OCI-LY1 (cell line): Measurements from ENCODE around the gene FARS2.

Experiments
- EZH2 ChIP-seq: fragments of 200-600 bp; sonication (generic), shearing (Covaris generic); IDR thresholded peaks from 2 replicates; pipeline ENCODE4 v1.8.0; 2017; ENCODE audit warnings: borderline replicate concordance, mixed run types, mild to moderate bottlenecking, antibody characterized with exemption, low read length, moderate library complexity, mixed read lengths
- TF ChIP-seq, protein P1 (sequence below): fragments of 200-600 bp; sonication (generic), shearing (Covaris generic); IDR thresholded peaks from 2 replicates; pipeline ENCODE4 v1.5.1; 2017; ENCODE audit warnings: mild to moderate bottlenecking, antibody characterized with exemption, low read length, moderate library complexity, mixed read lengths

DNA sequence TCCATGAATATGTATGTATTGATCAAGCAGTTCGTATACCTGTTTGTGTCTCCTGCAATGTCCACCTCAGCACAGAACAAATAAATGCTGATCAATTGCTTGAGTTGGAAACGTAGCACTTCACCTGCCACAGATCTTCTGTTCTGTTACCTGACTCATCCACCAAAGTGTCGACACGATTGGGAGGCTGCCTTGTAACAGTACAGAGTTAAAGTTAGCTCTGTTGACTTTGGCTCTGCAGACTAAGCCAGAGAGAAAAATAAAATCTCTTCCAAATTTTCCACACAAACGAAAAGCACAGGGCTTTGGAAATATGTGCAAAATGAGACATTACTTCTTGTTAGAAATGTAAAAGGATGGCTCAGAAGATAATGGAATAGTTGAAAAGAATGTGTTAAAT, 500.1 kb downstream of the FARS2 start:
- TF ChIP-seq EZH2 = no peak
- TF ChIP-seq, protein P1, sequence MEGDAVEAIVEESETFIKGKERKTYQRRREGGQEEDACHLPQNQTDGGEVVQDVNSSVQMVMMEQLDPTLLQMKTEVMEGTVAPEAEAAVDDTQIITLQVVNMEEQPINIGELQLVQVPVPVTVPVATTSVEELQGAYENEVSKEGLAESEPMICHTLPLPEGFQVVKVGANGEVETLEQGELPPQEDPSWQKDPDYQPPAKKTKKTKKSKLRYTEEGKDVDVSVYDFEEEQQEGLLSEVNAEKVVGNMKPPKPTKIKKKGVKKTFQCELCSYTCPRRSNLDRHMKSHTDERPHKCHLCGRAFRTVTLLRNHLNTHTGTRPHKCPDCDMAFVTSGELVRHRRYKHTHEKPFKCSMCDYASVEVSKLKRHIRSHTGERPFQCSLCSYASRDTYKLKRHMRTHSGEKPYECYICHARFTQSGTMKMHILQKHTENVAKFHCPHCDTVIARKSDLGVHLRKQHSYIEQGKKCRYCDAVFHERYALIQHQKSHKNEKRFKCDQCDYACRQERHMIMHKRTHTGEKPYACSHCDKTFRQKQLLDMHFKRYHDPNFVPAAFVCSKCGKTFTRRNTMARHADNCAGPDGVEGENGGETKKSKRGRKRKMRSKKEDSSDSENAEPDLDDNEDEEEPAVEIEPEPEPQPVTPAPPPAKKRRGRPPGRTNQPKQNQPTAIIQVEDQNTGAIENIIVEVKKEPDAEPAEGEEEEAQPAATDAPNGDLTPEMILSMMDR = no peak
